ENCODE results near the gene ULK2.
"Not testable (repeated sequence)": the region's sequence is repeated elsewhere in the genome, so short reads cannot be mapped to it uniquely, and the experiment has no call there.

ULK2 gene

GRCh38 chr17:19766421-19767270 lies 101.1 kb downstream of the ULK2 start:
- DNase-seq (ENCODE audit: low read depth): peak; percentile 32

DNA sequence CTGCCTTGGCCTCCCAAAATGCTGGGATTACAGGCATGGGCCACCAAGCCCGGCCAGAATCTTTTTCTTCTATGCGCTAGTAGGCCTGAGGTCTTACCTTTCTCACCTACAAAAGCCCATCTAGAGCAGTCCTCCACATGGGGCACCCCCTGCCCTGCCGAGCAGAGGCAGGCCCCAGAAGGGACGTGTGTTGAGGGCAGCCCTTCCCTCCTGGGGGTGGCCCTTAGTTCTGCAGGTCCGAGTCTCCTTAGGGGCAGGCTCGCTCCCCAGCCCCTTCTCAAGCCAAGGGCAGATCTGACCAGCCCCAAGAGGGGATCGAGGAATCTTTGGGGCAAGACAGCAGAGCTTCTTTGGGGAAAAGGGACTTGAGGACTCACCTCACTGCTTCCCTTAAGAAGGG lies 101.7 kb downstream of the ULK2 start:
- no peak for DNase-seq (ENCODE audit: low read depth)

DNA sequence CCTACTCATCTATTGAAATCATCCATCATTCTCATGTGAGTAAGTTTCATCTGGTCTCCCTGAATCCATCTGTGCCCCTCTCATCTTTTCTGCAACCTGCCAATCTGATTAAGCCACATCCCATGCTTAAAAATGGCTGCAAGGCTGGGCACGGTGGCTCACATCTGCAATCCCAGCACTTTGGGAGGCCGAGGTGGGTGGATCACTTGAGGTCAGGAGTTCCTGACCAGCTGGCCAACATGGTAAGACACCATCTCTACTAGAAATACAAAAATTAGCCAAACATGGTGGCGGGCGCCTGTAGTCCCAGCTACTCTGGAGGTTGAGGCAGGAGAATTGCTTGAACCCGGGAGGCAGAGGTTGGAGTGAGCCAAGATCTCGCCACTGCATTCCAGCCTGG lies 103.7 kb downstream of the ULK2 start:
- DNase-seq (ENCODE audit: low read depth): not testable (repeated sequence)

- DNase-seq (ENCODE audit: low read depth): no peak
Measured at GRCh38 chr17:19763416-19763815, 104.3 kb downstream of the ULK2 start.

DNA sequence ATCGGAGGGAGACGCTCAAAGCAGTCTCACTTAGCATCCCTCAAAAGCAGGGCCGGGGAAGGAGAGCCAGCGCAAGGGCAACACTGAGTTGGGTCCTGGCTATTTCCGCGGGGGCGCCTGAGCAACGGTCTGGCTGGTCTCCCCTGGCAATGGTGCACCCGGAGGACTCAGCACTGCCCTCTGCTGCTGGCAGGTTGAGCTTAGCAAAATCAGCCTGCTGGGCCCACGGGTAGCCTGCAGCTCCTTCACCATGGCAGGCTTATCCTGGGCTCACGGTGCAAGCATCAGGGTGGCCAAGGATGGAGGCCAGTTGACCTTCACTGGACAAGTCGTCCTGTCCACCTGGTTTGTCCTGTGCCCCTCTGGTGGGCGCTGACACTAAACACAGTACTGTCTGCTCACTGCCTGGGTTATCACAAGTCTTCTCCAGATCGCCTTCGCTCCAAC lies 105.2 kb downstream of the ULK2 start:
- peak; percentile 24 for DNase-seq (ENCODE audit: low read depth)

DNA sequence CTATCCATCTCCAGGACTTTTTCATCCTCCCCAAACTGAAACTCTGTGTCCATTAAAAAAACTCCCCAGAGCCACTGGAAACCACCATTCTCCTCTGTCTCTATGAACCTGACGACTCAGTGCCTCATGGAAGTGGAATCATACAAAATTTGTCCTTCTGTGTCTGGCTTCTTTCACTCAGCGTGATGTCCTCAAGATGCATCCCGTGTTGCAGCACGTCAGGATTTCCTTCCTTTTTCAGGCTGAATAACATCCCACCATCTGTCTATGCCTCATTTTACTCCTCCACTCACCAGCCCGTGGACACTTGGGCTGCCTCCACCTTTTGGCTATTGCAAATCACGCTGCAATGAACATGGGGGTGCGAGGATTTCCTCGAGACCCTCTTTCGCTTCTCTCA lies 107.0 kb downstream of the ULK2 start:
- DNase-seq (ENCODE audit: low read depth): no peak

DNA sequence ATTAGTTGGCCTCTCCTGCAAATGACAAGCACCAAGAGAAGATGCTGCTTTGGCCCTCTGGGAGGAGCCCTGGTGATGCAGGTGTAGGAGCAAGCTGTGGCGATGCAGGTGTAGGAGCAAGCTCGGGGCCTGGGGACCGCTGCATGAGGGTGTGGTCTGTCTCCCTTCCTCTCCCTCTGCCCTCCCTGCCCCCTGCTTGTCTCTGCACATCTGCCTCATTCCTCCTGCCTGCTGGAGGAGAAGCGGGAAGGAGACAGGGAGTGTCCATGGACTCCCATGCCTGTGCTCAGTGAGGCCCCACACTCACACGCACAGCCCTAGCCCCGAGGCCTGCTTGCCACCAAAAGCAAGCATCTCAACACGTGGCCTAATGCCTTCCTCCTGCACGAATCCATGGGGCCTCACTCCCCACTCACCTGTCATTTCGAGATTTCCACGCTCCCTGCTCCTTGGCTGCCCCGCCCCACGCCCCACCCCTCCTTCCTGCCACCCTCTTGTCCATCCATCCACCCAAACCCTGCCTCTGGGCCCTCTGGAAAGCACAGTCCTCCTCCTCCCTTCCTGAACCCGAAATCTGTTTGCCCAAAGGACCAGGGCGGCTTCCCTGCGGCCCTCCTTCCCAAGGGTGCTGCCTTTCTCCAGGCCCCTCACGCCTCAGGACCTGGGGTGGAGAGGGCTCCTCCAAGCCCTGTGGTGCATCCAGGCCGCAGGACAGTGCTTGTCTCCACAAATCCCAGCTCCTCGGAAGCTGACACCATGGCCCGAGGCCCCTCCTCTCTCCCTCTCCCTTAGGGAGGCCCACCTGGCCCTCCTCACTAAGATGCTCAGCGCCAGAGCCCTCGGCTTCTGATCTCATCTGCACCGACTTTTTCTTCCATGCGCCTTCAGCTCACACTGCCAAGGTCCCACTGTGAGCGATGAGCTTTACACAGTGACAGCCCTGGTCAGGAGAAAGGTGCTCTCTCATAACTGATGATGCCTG lies 107.9 kb downstream of the ULK2 start:
- DNase-seq (ENCODE audit: low read depth): no peak

DNA sequence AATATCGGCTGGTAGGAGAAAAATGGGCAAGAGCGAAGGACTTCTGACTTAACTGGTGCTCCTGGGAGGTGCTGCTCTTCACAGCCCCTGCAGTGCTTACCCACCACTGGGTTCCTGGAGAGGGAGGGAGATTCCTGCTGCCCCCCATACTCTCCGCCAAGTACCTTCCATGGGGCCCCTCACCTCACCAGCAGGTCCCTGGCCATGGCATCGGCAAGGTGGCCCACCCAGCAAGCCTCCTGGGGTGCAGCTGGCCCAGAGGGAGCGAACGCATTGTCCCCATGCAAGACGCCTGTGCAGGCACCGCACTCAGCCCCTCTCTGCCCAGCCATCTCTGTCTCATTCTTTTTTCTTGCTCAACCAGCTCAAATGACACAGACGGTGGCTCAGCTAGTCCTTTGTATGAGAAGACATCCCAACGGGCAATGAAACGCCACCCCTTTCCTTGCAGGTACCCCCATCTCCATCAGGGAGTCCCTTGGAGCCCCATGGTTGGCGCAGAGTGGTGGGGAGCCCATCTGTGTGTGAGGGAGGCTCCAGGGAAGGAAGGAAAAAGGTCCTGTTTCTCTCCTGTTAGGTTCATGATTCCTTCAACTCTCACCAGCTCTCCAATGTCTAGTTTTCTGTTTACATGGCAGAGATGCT lies 110.1 kb downstream of the ULK2 start:
- DNase-seq (ENCODE audit: low read depth): no peak

DNA sequence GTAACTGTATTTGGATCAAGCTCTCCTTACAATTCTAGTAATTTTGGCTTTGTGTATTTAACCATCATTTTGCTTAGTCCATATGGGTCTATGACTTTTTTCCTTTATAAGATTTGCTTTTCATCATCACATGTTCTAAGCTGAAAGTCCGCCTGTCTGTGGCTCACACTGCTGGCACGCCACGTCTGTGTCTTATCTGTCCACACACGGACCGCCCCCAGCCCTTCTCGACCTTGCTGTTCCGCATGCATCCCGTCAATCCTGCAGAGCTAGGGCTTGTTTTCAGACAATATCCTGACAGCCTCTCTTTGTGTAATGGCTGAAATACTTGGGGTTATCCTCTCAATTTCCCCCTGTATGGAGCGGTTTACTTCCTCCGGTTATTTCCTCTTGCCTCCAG lies 111.2 kb downstream of the ULK2 start:
- DNase-seq (ENCODE audit: low read depth): no peak

GRCh38 chr17:19755821-19756510 lies 111.8 kb downstream of the ULK2 start:
- no peak for DNase-seq (ENCODE audit: low read depth)

- no peak for DNase-seq (ENCODE audit: low read depth)
Measured at GRCh38 chr17:19755392-19755791, 112.3 kb downstream of the ULK2 start.

GRCh38 chr17:19753661-19754463 lies 113.9 kb downstream of the ULK2 start:
- no peak for DNase-seq (ENCODE audit: low read depth)

DNA sequence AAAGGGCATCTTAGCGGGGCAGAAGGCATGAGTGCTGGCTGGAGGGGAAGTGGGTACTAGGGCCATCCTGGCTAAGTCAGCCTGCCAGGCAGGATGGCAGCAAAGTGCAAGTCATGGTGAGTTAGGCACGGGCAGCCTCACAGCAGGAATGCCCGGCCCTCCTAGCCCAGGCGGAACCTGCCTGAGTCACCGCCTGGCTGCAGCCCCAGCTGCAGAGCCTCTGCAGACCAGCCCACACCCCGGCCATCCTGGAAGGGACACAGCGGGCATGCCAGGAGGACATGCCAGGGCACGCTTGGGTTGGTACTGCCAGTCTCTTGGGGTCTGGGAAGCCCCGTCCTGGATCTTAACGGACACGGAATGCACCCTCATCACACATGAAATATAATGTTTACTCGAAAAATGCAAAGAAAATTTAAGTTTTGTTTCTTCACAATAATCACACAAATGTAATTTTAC lies 114.7 kb downstream of the ULK2 start:
- peak; percentile 79 for DNase-seq (ENCODE audit: low read depth)

DNA sequence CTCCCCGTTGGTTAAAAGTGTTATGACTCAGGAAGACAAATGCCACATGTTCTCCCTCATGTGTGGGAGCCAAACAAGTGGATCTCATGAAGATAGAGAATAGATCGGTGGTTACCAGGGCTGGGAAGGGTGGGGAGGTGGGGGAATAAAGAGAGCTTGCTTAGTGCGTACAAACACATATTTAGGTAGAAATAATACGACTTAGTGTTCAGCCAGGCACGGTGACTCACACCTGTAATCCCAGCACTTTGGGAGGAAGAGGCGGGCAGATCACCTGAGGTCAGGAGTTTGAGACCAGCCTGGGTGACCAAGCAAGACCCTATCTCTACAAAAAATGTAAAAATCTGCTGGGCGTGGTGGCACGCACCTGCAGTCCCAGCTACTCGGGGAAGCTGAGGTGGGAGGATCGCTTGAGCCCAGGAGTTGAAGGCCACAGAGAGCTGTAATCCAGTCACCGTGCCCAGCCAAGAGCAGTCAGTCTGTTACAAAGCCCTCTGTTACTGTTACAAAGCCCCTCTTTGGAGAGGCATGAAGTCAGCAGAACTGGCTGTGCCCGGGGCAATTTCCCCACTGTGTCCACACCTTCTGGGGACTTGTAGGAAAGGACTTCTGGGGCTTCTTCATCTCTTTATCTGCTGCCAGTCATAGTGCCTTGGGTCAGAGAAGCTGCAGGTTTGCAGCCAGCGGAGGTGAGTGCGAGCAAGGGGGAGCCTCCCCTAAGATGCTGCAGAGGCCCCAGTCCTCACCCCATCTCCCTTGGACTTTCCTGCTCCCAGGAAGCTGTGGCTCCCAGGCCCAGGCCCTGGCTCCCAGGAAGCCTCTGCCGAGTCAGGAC lies 115.3 kb downstream of the ULK2 start:
- DNase-seq (ENCODE audit: low read depth): no peak

- DNase-seq (ENCODE audit: low read depth): no peak
Measured at GRCh38 chr17:19750835-19751234, 116.9 kb downstream of the ULK2 start.

DNA sequence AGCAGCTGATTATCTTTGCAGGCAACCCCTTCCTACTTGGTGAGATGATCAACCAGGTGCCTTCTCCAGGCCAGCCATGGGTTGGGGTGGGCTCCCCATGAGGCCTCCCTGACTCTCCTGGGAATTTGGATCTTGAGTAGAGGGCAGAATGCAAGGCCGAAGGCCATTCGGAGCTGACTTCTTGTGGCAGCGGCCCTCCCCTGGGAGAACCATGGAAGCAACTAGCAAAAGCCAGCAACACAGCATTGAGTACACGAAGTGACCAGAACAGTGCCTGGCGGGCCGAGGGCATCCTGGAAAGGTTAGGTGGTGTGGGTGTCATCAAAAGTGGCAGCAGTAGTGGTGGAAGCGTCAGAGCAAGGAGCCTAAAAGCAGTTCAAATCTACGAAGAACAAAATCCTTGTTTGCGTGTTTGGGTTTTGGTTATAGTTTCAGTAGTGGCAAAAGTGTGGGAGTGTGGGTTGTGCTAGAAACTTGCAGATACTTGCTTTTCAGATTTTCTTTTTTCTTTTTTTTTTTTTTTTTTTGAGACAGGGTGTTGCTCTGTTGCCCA lies 117.6 kb downstream of the ULK2 start:
- DNase-seq (ENCODE audit: low read depth): no peak

GRCh38 chr17:19748807-19749193 lies 118.9 kb downstream of the ULK2 start:
- no peak for DNase-seq (ENCODE audit: low read depth)

DNA sequence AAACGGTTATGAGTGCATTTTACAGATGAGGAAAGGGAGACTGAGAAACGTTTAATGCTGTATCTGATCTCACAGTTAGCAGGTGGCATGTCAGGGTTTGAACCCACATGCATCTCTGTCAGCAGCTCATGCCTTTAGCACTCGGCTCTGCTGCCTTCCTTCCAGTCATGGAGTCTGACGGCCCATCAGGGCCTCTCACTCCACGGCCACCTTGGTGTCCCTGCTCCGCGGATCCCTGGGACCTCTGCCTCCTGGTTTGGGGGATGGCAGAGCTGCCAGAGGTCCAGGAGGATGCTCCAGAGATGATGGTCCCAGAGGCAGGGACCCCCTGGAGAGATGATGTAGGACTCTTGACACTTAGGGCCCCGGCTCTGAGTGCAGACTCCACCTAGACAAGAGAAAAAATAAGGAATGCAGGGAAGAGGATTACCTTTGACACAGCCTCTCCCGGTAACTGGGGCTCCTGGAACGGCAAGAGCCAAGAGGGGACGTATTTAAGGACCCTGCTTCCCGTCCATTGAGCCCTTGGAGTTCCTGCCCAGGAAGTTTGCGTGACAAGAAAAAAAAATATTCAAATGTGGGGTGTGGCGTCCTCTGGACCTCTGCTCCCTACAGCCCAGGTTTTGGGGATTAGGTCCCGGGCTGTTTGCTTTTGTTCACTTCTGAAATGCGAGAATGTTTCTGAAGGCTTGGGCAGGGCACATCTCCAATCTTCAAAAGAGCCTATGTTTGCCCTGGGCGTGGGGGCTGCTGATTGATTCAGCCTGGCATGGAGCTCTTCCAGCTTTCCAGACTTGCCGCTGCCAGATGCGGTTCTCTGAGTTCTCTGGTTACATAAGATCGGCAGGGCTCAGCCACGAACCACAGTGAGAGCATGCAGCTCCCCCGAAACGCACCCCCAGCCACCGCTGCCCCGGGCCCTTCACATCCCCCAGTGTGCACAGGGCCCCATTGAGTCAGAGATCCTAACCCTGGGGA lies 119.6 kb downstream of the ULK2 start, which contains the start of gene ALDH3A1:
Gene ALDH3A1, minus strand, starts transcription at position 470 of the 978 bp plus-strand sequence. CDS start 3,169 bp downstream, outside the sequence.
- DNase-seq (ENCODE audit: low read depth): no peak

All from GM04504 (cell line).